C1 segment of cervical spinal cord (tissue), 14 donors: ENCODE results near the gene GANC.
"Not testable (repeated sequence)": the region's sequence is repeated elsewhere in the genome, so short reads cannot be mapped to it uniquely, and the experiment has no call there.

Experiments
- DNase-seq, 14 donors: peaks; one replicate each; lab custom pipeline; 2025; lab: John Stamatoyannopoulos, UW

GANC gene

GRCh38 chr15:42272939-42273899 is at the start of gene GANC, which contains the start of gene TMEM87A:
TSS of gene GANC (plus strand) at chr15:42273201. CDS start at chr15:42274482, 1,281 bp downstream.
TSS of gene TMEM87A (minus strand) at chr15:42273433. CDS start at chr15:42273398, 35 bp downstream.
- DNase-seq = peak; percentile 78 to 99 (median 98)

- DNase-seq = peak in 6 of 14 donors; percentile 1 to 18 (median 4)
Observed at GRCh38 chr15:42226648-42227047, 46.4 kb upstream of the GANC start.

DNA sequence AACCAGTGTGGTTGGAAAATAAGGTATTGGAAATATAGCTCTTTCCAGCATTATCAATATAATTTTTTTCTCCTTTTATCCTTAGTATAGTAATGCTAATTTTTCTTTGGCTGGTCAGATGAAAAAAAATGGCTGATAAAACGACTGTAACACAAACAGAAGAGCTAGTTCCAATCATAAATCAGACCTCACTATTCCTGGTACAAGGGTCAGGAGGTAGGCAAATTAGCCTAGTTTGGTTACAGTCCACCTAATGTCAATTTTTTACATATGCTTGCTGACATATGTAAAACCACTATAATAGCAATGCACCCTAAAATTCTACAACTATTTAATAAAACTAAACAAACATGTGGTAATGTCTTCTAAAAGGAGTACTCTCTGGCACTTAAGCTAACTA is 45.0 kb upstream of the GANC start:
- no peak for DNase-seq

DNA sequence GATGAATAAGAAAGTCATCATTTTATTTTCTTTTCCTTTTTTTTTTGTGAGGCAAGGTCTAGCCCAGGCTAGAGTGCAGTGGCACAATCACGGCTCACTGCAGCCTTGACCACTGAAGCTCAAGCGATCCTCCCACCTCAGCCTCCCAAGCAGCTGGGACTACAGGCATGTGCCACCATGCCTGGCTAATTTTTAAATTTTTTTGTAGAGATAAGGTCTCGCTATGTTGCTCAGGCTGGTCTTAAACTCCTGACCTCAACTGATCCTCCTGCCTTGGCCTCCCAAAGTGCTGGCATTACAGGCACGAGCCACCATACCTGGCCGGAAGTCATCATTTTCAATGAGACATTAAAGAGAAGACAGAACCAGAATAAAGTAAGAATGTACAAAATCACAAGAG is 44.0 kb upstream of the GANC start:
- DNase-seq = not testable (repeated sequence)

GRCh38 chr15:42231088-42231487 is 41.9 kb upstream of the GANC start:
- DNase-seq = no peak

GRCh38 chr15:42232606-42233005 is 40.4 kb upstream of the GANC start:
- DNase-seq = no peak

GRCh38 chr15:42233107-42233506 is 39.9 kb upstream of the GANC start:
- DNase-seq = no peak

GRCh38 chr15:42239528-42240182 is 33.3 kb upstream of the GANC start:
- no peak for DNase-seq

DNA sequence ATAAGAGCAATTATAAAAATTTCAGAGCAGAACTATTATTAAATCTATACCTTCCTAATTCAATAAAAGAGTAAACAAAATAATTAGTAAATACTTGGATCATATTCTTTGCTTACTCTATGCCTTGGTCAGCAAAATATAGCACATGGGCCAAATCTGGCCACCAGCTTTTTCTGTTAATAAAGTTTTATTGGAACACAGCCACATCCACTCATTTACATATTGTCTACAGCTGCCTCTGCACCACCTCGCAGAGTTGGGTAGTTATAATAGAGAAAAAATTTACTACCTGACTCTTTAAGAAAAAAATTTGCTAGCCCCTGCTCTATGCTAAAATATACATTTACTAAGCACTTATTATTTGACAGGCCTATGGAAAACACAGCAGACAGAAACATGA is 32.2 kb upstream of the GANC start:
- no peak for DNase-seq

- no peak for DNase-seq
Observed at GRCh38 chr15:42253300-42253699, 19.7 kb upstream of the GANC start.

DNA sequence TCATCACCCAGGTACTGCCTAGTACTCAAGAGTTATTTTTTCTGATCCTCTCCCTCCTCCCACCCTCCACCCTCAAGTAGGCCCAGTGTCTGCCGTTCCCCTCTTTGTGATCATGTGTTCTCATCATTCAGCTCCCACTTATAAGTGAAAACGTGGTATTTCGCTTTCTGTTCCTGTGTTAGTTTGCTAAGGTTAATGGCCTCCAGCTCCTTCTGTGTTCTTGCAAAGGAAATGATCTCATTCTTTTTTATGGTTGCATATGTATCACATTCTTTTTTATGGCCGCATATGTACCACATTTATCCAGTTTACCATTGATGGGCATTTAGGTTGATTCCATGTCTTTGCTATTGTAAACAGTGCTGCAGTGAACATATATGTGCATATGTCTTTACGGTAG is 8.2 kb upstream of the GANC start:
- no peak for DNase-seq

GRCh38 chr15:42267286-42267685 is 5.7 kb upstream of the GANC start:
- DNase-seq = no peak

GRCh38 chr15:42270551-42270950 is 2.5 kb upstream of the GANC start:
- no peak for DNase-seq

DNA sequence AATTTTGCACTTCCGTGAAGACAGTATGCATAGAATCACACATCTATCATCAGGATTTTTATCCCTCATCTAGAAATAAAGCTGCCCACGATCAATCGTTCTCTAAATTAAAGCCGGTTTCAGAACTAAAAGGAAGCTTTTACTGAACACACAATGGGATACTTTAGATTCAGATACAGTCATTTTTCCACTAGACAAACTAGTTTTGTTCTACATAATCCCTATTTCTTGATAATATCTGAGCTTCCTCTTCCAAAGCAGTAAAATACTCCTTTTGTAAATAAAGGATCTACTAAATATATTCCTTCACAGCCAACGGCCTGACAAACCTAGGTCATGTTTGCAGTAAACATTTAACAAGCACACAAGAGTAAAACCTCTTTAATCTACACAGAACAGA is 2.0 kb upstream of the GANC start:
- DNase-seq = no peak

DNA sequence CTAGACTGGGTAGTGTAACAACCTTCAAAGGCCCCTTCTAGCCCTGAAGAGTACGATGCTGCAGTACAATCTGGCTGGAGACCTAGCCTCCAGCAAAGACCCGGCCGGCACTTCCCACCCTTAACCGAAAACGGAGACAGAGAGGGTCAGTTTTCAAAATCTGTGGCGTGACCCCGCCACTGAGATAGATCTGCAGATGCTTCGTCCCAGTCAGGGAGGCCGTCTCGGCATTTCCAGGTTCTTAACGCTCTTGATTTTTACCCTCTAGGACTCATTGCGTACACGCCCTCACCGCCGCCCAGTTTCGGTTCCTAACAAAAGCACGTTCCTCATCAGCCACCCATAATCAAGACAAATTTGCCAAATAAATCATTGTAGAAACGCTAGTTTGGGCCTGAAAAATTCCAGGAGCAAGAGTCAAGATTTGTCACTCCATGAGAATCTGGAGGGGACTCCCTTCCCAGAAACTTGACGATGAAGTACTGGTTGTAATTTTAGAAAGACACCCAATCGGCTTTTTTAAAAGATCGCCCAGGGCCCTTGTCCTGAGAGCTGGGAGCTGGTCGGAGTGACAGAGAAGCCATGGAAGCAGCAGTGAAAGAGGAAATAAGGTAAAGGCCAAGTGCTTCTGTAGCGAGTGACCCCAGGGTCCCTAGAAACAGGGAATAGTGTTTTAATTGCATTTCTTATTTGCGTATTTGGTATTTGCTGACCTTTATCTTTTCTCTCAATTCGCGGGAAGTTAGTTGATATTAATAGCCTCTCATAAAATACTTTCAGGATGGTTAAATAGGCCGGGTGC is 1.1 kb downstream of the GANC start:
- DNase-seq = peak in 10 of 14 donors; percentile 48 to 83 (median 66)

DNA sequence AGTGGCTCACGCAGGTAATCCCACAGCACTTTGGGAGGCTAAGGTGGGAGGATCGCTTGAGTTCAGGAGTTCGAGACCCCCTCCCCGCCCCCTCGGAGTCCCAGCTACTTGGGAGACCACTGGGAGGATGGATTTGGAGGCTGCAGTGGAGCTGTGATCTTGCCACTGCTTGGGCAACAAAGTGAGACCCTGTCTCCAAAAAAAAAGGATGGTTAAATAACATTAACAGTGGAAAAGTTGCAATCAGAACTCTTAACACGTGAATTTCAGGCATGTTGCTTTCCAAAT is 1.6 kb downstream of the GANC start:
- peak in 3 of 14 donors; percentile 1 to 33 (median 19) for DNase-seq

GRCh38 chr15:42275780-42276391 is 2.9 kb downstream of the GANC start:
- peak in 2 of 14 donors; percentile 12 to 22 for DNase-seq

- DNase-seq = no peak
Observed at GRCh38 chr15:42276762-42277161, 3.8 kb downstream of the GANC start.

DNA sequence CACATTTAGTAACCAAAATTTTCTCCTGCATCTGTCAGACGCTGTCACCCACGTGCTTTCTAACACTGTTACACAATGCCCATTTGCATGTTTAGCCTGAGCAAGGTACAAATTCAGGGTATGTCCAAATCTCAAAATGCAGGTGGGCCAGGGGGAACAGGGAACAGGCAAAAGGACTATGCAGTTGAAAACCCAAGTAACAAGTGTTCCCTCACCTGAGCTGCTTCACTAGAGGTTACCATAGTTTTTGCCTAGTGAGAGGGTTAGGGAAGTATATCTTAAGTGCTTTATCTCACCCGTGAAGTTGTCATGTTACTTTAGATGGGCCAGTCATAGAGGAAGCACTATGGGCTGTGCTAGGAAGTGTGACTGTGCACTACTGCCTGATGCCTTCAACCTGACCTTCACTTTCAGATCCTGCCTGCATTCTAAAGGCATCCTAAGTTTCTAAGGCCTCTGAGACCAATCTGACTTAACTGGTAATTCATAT is 6.3 kb downstream of the GANC start:
- no peak for DNase-seq

DNA sequence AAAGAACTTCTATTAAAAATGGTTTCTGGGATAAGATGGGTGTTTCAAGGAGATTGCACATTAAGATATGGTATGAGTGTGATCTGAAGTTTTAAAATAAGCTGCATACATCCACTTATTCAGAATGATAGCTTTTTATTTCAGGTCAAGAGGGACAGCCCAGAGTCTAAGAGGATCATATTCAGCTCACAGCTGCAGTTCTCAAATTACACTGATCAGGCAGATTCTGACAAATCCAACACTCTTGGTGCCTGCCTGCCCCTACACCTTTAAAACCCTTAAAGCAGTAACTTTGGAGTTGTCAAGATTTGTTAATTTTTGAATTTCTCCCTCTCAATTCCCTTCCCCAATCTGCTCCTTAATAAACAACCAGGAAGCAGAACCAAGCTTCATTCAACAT is 9.3 kb downstream of the GANC start:
- no peak for DNase-seq

GRCh38 chr15:42282926-42283325 is 9.9 kb downstream of the GANC start:
- no peak for DNase-seq
